ENCODE measurements around the gene GET4. TPM values are rescaled to one million over a fixed set of nuclear protein-coding genes. Genes with fewer than 3 reads are reported as not detected.

Gene GET4
- total RNA-seq, 1 experiment from 2014 or later: 96.7 TPM

GRCh38 chr7:903921-904755, 27.8 kb downstream of the GET4 start:
- ATAC-seq (no peak), DNase-seq (no peak)
- Histone ChIP-seq H3K79me2 (ENCODE audit: low read length) (no peaks in the 10 kb centered on the region), H3K4me2 (ENCODE audit: low read length) (peak overlapping the region; percentile 44; the same call in 1 of the 2 replicates), H2AFZ (ENCODE audit: low read length) (no peak overlapping the region), H3K9me3 (ENCODE audit: low read length) (no peaks in the 10 kb centered on the region), H3K9me2 (replicated peaks; ENCODE audit: low read length) (no peaks in the 10 kb centered on the region), H4K20me1 (ENCODE audit: low read length) (no peaks in the 10 kb centered on the region), H3K27ac (ENCODE audit: low read length) (no peak overlapping the region), H3K36me3 (ENCODE audit: low read depth, low read length) (no peaks in the 10 kb centered on the region), H3K27me3 (ENCODE audit: low read length) (peaks cover 4% of the 10 kb centered on the region; the same call in 1 of the 2 replicates), H3K4me3 (ENCODE audit: low read length) (no peak overlapping the region), H3F3A (ENCODE audit: low read length, unreplicated experiment) (no peaks in the 10 kb centered on the region), H3K9ac (ENCODE audit: low read length) (no peak overlapping the region), H3K4me1 (ENCODE audit: insufficient read depth, low read length) (peaks cover 7% of the 10 kb centered on the region; the same call in 1 of the 2 replicates)
- no TSS peak for BruUV-seq (replicated peaks)
- ChIA-PET POLR2A (ENCODE audit: unreplicated experiment) (no interaction called here), CTCF (no interaction called here)
- TF ChIP-seq EZH2 (IDR thresholded peaks at IDR 0.05; ENCODE audit: low read length, unreplicated experiment): no peak
- no peak for TF ChIP-seq EZH2phosphoT487 (IDR thresholded peaks at IDR 0.05; ENCODE audit: borderline replicate concordance, low read length)
- no peak for TF ChIP-seq CTCF (conservative IDR thresholded peaks at IDR 0.05; ENCODE audit: low read depth, low read length)
- intact Hi-C loops (cut with micrococcal nuclease): no loop called here

- ATAC-seq (peak; percentile 17), DNase-seq (peak; percentile 53)
- ChIA-PET CTCF (no interaction called here), POLR2A (ENCODE audit: unreplicated experiment) (no interaction called here)
- Histone ChIP-seq H3K9ac (ENCODE audit: low read length) (no peak overlapping the region), H3K27me3 (ENCODE audit: low read length) (peaks cover 4% of the 10 kb centered on the region; the same call in 1 of the 2 replicates), H2AFZ (ENCODE audit: low read length) (no peak overlapping the region), H3K27ac (ENCODE audit: low read length) (no peak overlapping the region), H4K20me1 (ENCODE audit: low read length) (no peaks in the 10 kb centered on the region), H3K36me3 (ENCODE audit: low read depth, low read length) (no peaks in the 10 kb centered on the region), H3K4me1 (ENCODE audit: insufficient read depth, low read length) (peaks cover 7% of the 10 kb centered on the region; the same call in 1 of the 2 replicates), H3K4me2 (ENCODE audit: low read length) (peak overlapping the region; percentile 44; the same call in 1 of the 2 replicates), H3K9me3 (ENCODE audit: low read length) (no peaks in the 10 kb centered on the region), H3F3A (ENCODE audit: low read length, unreplicated experiment) (no peaks in the 10 kb centered on the region), H3K4me3 (ENCODE audit: low read length) (no peak overlapping the region), H3K79me2 (ENCODE audit: low read length) (no peaks in the 10 kb centered on the region), H3K9me2 (replicated peaks; ENCODE audit: low read length) (no peaks in the 10 kb centered on the region)
- intact Hi-C loops (cut with micrococcal nuclease): no loop called here
- BruUV-seq (replicated peaks): no TSS peak
- no peak for TF ChIP-seq EZH2 (IDR thresholded peaks at IDR 0.05; ENCODE audit: low read length, unreplicated experiment)
- TF ChIP-seq CTCF (conservative IDR thresholded peaks at IDR 0.05; ENCODE audit: low read depth, low read length): no peak
- TF ChIP-seq EZH2phosphoT487 (IDR thresholded peaks at IDR 0.05; ENCODE audit: borderline replicate concordance, low read length): no peak
These were observed 28.5 kb downstream of the GET4 start for GRCh38 chr7:904847-905246.

DNA sequence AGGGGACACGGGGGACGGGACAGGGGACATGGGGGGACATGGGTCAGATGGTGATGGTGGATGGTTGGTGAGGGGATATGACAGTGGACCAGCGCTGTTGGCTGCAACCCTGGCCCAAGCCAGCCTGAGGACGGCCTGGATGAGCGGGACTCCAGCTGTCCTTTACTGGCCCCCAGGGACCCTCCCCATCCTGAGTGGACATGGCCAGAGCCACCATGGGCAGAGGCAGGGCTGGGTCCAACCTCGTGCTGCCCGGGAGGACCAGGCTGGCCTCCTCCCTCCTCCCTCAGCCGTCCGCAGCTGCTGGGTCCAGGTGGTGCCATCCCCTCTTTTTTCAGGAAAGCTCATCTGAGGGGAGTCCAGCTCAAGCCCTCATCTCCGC, 30.4 kb downstream of the GET4 start:
- Histone ChIP-seq H4K20me1 (ENCODE audit: low read length) (no peaks in the 10 kb centered on the region), H3K9me3 (ENCODE audit: low read length) (no peaks in the 10 kb centered on the region), H3F3A (ENCODE audit: low read length, unreplicated experiment) (no peaks in the 10 kb centered on the region), H3K9me2 (replicated peaks; ENCODE audit: low read length) (no peaks in the 10 kb centered on the region), H3K79me2 (ENCODE audit: low read length) (no peaks in the 10 kb centered on the region), H3K27me3 (ENCODE audit: low read length) (peaks cover 4% of the 10 kb centered on the region; the same call in 1 of the 2 replicates), H3K36me3 (ENCODE audit: low read depth, low read length) (no peaks in the 10 kb centered on the region), H3K4me3 (ENCODE audit: low read length) (no peak overlapping the region), H3K9ac (ENCODE audit: low read length) (no peak overlapping the region), H3K4me1 (ENCODE audit: insufficient read depth, low read length) (peaks cover 7% of the 10 kb centered on the region; the same call in 1 of the 2 replicates), H3K4me2 (ENCODE audit: low read length) (no peak overlapping the region), H2AFZ (ENCODE audit: low read length) (no peak overlapping the region), H3K27ac (ENCODE audit: low read length) (no peak overlapping the region)
- no TSS peak for BruUV-seq (replicated peaks)
- CTCF ChIA-PET: interaction anchor here (0.6 kb wide), 1 partner anchor 138 kb away, joined by 3 read pairs; the partner anchor contains the start of gene GPR146
- POLR2A ChIA-PET (ENCODE audit: unreplicated experiment): interaction anchor here (0.6 kb wide), 1 partner anchor 286 kb away, joined by 7 read pairs; no protein-coding TSS in a partner anchor
- no peak for DNase-seq
- no peak for ATAC-seq
- intact Hi-C loops (cut with micrococcal nuclease): no loop called here
- TF ChIP-seq CTCF (conservative IDR thresholded peaks at IDR 0.05; ENCODE audit: low read depth, low read length) (no peak), EZH2phosphoT487 (IDR thresholded peaks at IDR 0.05; ENCODE audit: borderline replicate concordance, low read length) (no peak), EZH2 (IDR thresholded peaks at IDR 0.05; ENCODE audit: low read length, unreplicated experiment) (no peak)
